SH-SY5Y (cell line): ENCODE measurements around the gene MREG.

Source experiments
- GATA2 ChIP-seq: IDR thresholded peaks from 2 replicates; pipeline ENCODE4 v1.6.1; 2011; ENCODE audit warnings: mild to moderate bottlenecking, low read depth, low read length
- GATA3 ChIP-seq: IDR thresholded peaks from 2 replicates; pipeline ENCODE4 v1.6.1; 2011; ENCODE audit warnings: low read depth, mild to moderate bottlenecking, low read length, moderate library complexity

DNA sequence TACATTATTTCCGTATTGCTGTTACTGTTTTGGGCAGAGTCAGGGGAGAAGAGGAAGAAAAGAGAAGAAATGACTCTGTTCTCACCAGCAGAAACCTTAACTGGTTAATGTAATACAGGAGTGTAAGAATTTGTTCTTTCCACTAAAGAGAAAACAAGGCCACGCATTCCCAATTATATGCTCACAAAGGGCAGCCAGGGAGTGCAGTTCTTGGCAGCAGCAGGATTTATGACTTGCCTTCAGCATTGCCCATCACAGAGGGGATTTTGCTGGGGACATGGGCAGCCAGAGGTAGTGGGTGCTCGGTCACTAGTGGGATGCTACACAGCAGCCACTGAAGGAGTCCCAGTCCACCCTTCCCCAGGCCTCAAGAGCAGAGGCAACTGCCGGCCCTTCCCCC, 18.4 kb downstream of the MREG start:
- TF ChIP-seq GATA2 (no peak), GATA3 (no peak)
